Tongue (tissue), 2 donors: ENCODE results near the gene KCNK10. TPM values are rescaled to one million over a fixed set of nuclear protein-coding genes. Genes with fewer than 3 reads are reported as not detected.

Experiments used
- DNase-seq: peaks from one replicate; pipeline ENCODE4 v3.0.0-alpha.2; 2015
- total RNA-seq: library from RNA; depleted of rRNA; stranded (reverse); fragments of >200 nt; gene quantifications from one replicate; pipeline ENCODE4 v1.2.3, GENCODE V29; 2014

The KCNK10 gene
- total RNA-seq, 1 donor from 2014 or later: 0.92 TPM

DNA sequence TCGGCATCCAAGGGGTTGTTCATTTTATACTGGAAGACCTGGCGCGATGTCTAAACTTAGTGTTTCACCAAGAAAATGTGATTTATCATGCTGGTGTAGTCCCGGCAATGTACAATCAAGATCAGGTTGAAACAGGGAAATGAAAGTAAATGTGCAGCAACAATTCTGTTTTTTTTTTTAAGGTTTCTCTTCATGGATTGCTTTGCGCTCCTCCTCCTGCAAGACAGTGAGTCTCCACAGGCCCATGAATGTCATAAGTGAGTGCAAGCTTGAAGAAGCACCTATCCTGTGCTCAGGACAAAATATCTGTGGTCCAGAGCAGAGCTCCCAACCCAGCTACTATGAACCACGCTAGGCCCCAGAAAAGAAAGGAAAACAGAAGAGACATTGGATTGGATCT lies 143.4 kb downstream of the KCNK10 start:
- DNase-seq: no peak

DNA sequence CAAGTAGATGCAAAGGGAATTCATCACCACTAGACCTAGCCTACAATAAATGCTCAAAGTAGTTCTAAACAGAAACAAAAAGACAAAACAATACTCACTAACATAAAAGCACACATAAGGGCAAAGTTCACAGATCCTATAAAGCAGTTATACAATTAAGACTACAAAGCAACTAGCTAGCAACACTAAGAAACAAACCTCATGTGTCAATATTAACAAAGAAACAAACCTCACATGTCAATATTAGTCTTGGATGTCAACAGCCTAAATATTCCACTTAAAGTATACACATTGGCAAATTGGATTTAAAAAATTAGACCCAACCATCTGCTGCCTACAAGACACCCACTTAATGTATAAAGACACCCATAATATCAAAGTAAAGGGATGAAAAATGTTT lies 152.7 kb downstream of the KCNK10 start:
- DNase-seq: no peak

DNA sequence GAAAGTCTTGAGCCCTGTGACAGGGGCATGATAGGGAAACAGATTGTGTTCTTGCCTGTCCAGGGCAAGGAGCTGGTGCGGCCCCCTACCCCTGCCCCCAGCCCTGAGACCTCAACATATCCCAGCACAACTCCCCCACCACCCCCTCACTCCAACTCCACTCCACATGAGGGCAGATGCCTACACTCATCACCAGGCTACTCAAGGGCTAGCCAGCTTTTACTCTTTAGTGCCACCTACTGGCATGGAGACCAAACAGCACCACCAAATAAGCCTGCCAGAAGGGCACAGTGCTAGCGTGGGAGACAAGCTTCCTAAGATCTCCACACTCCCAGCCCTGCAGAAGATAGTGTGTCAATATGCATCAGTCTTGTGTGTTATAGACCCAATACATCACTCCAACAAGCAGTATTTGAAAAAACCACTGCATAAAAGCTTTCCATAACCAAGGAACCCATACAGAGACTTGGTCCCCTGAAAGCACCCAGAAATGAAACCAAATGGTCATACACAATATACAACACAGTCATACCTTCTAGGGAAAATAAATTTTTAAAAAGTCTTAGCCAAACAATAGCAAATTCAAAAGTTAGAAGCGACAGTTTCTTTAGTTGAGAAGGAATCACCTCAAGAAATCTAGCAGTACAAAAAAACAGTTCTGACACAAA lies 154.4 kb downstream of the KCNK10 start:
- DNase-seq: peak; percentile 14

DNA sequence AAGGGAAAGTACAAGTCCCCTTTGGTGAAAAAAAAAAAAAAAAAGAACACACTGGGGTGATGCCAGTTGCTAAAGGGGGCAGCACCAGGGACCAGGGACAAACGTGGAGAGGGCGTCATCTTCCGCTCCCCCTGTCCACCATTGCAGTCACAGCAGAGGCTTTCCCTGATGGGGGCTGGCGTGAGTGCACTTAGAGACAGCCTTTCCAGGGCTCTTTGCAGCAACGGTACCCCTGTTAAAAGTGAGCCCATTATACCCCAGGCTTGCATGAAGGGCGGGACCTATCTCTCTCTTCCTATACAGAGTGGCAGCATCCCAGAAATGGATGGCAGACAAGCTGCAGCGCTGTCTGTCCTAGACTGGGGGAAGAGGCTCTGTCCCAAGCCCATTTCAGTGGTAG lies 155.0 kb downstream of the KCNK10 start:
- DNase-seq: no peak

DNA sequence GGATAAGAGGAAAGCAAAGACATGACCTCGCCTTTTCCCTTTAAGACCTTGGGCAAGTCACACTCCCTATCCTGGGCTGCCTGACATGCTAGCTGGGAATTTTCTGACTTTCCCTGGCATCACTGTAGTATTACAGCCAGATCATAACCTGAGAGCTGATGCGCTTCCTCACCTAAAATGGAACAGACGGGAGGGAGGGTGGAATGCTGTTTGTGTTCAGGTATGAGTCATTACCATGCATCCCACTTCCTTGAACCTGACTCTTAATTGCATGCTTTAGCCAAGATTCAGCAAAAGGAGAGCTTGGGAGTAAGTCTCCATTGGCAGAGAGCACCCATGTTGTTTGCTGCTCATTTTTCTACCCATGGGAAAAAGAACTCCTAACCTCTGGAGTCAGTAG lies 156.5 kb downstream of the KCNK10 start:
- DNase-seq: no peak

DNA sequence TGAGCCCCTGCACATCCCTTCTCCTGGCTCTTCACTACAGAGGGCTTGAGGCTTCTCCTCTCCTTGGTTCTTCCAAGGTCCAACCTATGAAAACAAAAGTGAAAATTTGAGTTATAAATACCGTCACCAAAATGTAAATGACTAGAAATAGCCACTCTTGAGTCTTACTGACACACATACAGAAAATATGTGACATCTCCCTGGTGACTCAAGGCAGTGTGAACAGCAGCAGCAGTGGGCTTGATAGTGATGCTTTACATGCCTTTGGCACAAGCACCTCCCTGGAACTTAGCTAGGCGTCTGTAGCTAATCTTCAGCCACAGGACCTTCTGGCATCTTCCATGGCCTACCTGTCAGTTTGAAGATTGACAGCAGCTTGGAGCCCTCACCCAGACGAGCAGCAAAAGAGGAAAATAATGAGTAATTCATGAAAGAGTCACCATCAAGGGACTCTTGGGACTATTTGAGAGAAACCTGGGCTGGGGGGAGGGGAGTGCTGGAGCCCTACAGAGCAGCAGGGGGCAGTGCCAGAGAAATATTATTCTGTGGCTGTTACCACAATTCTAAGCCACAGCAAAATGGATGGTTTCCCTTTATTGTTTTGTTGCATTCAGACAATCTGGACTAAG lies 158.0 kb downstream of the KCNK10 start:
- DNase-seq: no peak

DNA sequence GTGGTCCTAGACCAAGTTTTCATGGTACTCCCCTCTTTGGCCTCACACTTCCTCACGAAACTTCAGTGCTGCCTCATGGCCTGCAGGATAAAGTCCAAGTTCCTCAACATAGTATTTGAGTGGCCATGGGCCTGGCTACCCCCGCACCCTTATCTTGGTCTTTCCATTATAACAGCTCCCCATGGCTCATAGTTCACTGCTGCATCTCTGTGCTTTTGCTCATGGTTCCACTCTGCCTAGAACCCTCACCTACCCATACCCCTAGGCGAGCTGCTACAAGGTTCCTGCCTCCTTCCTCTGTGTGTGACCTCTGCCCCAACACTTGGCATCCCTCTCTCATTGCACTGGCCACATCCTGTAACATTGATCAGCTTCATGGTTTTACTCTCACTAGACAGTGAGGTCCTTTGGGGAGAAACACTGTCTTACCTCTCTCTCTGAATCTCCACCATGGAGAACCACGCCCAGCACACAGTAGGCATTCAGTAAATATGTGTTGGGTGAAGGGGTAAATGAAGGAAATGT lies 159.3 kb downstream of the KCNK10 start:
- no peak for DNase-seq

DNA sequence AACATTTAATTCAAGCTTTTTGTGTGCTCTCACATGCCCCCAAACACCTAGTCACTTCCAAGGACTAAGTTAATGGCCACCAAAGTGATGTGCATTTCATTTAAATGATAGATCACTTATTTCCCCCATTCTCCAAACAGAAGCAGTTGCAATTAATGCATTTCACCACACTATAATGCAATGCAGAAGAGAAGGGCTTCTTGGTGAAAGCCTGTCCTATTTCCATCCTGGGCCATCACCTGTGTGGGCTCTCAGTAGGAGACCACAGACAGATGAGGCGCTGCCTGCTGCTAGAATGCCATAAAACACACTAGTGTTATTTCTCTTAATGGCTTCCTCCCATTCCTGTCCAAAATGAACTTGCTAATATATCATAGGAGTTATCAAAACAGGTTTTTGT lies 166.9 kb downstream of the KCNK10 start:
- no peak for DNase-seq

DNA sequence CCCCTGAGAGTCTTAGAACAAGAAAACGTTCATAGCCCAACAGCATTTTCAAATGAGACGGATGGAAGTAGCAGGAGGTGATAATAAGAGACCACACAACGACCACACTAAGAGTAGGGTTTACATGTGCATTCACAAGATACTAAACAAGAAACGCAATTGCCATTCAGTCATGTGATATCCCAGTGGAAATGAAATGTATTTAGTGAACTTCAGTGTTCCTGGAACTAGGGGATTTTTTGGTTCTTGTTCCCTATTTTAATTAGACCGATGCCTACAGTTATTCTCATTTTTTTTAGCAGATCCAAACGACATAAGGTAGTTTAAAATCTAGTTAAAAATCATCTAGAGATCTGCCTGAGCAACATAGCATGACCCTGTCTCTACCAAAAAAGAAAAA lies 168.1 kb downstream of the KCNK10 start:
- DNase-seq: no peak

DNA sequence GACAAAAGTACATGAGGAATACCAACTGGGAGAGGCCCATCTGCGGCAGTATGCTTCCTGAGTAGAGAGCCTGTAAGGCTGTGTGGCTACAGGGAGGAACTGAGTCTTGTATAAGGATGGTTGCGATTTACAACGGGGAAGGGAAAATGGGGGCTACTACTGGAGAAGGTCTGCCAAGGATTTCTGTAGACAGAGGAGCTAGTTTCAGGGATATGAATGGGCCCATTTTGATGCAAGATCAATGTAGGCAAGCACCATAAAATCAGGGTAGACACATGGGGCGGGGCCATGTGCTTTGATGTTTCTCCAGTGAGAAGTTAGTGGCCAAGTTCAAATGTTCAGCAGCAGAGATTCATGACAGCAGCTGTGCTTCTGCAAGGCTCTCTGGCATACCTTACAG lies 168.7 kb downstream of the KCNK10 start:
- peak; percentile 10 for DNase-seq

DNA sequence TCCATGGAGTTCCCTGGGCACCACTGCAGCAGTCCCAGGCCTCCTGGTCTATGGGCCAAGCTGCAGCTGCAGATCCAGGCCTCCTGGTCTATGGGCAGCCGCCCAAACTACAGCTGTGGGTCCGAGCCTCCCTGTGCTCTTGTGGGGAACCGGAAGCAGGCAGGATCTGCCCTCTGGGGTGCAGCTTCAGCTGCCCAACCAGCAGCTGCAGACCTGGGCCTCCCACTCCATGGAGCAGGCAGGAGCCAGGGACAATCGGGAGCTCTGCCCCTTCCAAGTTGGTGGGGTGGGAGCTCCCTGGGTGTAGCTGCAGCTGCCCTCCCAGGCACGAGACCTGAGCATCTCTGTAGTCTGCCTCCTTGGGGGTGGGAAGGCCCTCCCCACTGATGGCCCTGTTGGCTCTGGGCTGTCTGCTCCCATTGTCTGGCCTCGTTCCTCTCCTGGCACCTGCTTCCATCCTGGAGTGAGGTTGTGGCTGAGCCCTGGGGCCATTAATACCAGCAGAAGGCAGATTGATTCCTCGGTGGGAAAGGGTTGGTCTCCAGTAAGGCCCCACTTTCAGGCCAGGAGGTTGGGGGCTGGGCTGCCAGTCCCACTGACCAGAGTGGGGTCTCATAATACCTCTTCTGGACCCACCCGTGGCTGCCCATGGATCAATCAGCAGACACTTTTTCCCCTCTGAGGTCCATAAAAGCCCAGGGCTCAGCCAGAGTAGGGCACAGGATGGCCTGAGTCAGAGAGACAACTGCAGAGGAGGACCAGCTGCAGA lies 176.0 kb downstream of the KCNK10 start:
- no peak for DNase-seq

DNA sequence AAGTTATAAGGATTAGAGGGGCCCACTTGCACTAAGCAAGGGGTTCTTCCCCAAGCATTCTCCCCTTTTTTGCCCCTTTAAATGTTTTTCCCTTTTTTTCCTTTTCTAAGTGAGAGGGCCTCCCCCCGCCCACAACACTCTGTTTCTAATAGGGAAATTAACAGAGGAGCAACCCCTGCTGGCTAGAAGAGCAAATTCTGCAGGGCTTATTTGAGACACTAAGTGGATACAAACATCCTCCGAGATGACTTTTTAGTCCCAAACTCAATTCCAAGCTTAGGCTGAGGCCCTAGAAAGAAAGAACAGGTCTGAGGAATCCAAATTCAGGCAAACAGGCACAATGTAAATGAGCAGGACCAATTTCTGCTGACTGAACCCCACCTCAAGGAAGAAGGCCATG lies 179.3 kb downstream of the KCNK10 start:
- no peak for DNase-seq

DNA sequence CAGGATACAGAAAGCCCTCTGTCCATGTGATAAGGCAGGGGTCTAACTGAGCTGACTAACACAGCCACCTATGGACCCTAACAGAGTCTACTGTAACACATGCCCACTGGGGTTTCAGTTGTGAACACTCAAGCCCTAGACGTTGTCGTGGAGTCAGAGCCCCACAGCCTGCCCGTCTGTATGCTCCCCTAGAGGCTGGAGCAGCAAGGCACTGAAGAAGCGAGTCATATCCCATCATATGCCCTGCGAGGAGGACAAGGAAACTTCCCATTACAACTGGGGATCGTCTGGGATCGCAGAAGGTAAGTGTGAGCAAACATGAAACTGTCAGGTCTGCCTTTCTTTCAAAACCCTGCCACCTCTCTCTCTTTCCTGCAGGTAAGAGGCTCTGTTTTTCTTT lies 180.1 kb downstream of the KCNK10 start:
- DNase-seq: no peak

DNA sequence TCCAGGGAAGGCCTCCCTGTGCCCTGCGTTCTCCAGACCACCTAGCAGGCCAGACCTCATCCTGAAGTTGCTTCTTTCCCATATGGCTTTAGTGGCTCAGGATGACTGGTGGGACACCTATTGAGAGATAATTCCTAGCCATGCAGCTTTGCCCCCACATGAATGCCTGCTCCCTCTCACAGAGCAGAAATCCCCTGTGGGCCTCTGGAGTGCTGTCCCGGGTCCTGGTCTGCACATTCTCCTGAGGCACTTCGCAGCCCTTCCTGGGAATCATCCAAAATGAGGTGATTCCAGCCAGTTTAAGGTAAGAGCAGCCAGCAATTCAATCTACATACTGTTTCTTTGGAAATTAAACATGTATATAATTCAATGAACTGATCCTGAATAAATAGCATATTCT lies 182.2 kb downstream of the KCNK10 start:
- no peak for DNase-seq

DNA sequence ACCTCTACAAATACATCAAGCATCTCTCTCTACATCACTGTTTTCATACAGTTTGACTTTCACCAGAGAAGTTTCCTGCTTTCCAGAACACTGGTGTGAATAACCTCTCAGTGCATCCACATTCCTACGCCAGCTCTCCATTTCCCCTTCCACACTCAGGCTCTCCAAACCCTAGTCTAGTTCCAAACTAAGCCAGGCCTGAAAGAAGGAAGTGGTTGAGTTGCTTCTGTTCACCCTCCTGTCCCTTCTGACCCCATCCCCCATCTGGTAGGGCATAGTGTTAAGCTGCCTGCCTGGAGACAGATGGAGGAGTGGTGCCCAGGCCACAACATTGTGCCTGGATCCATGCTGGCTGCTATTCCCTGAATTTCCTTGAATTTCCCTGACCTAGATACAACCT lies 185.7 kb downstream of the KCNK10 start:
- DNase-seq: no peak

Other genes starting within 250 kb of the KCNK10 start
- 20.7 TPM for gene SPATA7, start 62.4 kb upstream of the KCNK10 start, total RNA-seq
- gene PTPN21, start 231.7 kb upstream of the KCNK10 start, total RNA-seq: 31.3 TPM
- gene ZC3H14, start 239.8 kb upstream of the KCNK10 start, total RNA-seq: 52.3 TPM